Measurements from ENCODE around the gene TIGD2. TPM values are rescaled to one million over a fixed set of nuclear protein-coding genes. Genes with fewer than 3 reads are reported as not detected.

TIGD2 gene
- polyA plus RNA-seq, 1 donor from 2014 or later = 4.7 TPM

- H3K27me3 ChIP-seq (ENCODE audit: insufficient read depth, low read depth, low read length) = no peaks in the 10 kb centered on the region
- no peak overlapping the region for H3K27ac ChIP-seq (ENCODE audit: low read length)
- H3K4me3 ChIP-seq (ENCODE audit: low read length) = no peak overlapping the region
- H2AFZ ChIP-seq (ENCODE audit: low read depth, low read length) = no peak overlapping the region
- no peak overlapping the region for H3K9ac ChIP-seq (ENCODE audit: low read length)
- no peaks in the 10 kb centered on the region for H3K36me3 ChIP-seq (ENCODE audit: insufficient read depth, low read length)
- no peaks in the 10 kb centered on the region for H3F3A ChIP-seq (ENCODE audit: insufficient read depth, low read length, poor library complexity, severe bottlenecking)
- peak; percentile 51 for TF ChIP-seq POLR2AphosphoS5 (IDR thresholded peaks at IDR 0.05)
- TF ChIP-seq RAD21 (conservative IDR thresholded peaks at IDR 0.05) = no peak
- no peaks in the 10 kb centered on the region for H3K9me2 ChIP-seq (ENCODE audit: insufficient read depth, low read length)
- no peak overlapping the region for H3K4me2 ChIP-seq (ENCODE audit: low read length)
- H4K20me1 ChIP-seq (ENCODE audit: insufficient read depth) = no peaks in the 10 kb centered on the region
- no peaks in the 10 kb centered on the region for H3K79me2 ChIP-seq (replicated peaks; ENCODE audit: insufficient read depth, low read length)
- H3K9me3 ChIP-seq (ENCODE audit: low read length) = no peaks in the 10 kb centered on the region
Observed at GRCh38 chr4:89152972-89153371, 41.6 kb downstream of the TIGD2 start.

DNA sequence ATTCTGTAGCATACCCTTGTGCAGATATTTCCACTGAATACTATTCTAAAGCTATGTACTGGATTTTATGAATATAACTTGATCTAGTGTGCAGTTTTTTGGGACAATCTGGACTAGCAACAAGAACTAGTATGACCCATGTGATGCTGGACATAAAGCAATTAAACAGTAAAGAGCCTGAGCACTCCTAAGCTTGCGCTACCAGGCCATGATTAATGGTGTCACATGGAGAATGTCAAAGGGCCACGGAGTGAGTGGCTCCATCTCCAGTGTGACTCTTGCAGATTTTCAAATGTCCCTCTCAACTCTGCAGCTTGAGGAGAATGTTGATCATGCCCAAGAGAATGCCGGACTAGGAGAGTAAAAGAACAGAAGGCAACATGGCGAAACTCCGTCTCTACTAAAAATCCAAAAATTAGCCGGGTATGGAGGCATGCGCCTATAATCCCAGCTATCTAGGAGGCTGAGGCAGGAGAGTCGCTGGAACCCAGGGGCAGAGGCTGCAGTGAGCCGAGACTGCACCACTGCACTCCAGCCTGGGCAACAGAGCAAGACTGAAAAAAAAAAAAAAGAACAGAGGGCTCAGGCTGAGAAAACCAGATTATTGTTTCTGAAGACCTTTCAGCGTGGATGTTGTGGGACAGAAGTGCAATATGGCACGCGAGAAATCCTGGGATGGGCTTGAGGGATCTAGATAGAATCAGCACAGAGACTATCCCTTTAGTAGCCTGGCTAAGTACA, 45.0 kb downstream of the TIGD2 start:
- Histone ChIP-seq H3K9me3 (ENCODE audit: low read length) (no peaks in the 10 kb centered on the region), H3K36me3 (ENCODE audit: insufficient read depth, low read length) (no peaks in the 10 kb centered on the region), H3K79me2 (replicated peaks; ENCODE audit: insufficient read depth, low read length) (no peaks in the 10 kb centered on the region), H3K4me3 (ENCODE audit: low read length) (no peak overlapping the region), H3K27me3 (ENCODE audit: insufficient read depth, low read depth, low read length) (no peaks in the 10 kb centered on the region), H3K9ac (ENCODE audit: low read length) (no peak overlapping the region), H3K9me2 (ENCODE audit: insufficient read depth, low read length) (no peaks in the 10 kb centered on the region), H3K4me2 (ENCODE audit: low read length) (no peak overlapping the region), H2AFZ (ENCODE audit: low read depth, low read length) (no peak overlapping the region), H4K20me1 (ENCODE audit: insufficient read depth) (no peaks in the 10 kb centered on the region), H3F3A (ENCODE audit: insufficient read depth, low read length, poor library complexity, severe bottlenecking) (no peaks in the 10 kb centered on the region), H3K27ac (ENCODE audit: low read length) (no peak overlapping the region)
- no peak for TF ChIP-seq RAD21 (conservative IDR thresholded peaks at IDR 0.05)
- no peak for TF ChIP-seq EP300 (conservative IDR thresholded peaks at IDR 0.05; ENCODE audit: poor library complexity, severe bottlenecking)
- no peak for TF ChIP-seq MXI1 (conservative IDR thresholded peaks at IDR 0.05; ENCODE audit: poor library complexity, severe bottlenecking)
- TF ChIP-seq, protein P1, sequence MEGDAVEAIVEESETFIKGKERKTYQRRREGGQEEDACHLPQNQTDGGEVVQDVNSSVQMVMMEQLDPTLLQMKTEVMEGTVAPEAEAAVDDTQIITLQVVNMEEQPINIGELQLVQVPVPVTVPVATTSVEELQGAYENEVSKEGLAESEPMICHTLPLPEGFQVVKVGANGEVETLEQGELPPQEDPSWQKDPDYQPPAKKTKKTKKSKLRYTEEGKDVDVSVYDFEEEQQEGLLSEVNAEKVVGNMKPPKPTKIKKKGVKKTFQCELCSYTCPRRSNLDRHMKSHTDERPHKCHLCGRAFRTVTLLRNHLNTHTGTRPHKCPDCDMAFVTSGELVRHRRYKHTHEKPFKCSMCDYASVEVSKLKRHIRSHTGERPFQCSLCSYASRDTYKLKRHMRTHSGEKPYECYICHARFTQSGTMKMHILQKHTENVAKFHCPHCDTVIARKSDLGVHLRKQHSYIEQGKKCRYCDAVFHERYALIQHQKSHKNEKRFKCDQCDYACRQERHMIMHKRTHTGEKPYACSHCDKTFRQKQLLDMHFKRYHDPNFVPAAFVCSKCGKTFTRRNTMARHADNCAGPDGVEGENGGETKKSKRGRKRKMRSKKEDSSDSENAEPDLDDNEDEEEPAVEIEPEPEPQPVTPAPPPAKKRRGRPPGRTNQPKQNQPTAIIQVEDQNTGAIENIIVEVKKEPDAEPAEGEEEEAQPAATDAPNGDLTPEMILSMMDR (IDR thresholded peaks at IDR 0.05; ENCODE audit: poor library complexity, severe bottlenecking) = no peak
- TF ChIP-seq REST (IDR thresholded peaks at IDR 0.05; ENCODE audit: borderline replicate concordance) = no peak
- TF ChIP-seq SMC3 (conservative IDR thresholded peaks at IDR 0.05; ENCODE audit: poor library complexity) = no peak
- no peak for TF ChIP-seq EZH2 (IDR thresholded peaks at IDR 0.05; ENCODE audit: borderline replicate concordance, insufficient read depth, low read length, poor library complexity, severe bottlenecking)
- no peak for TF ChIP-seq TAF1 (IDR thresholded peaks at IDR 0.05; ENCODE audit: low read depth)
